ENCODE data around the gene CARD6.

The CARD6 gene

DNA sequence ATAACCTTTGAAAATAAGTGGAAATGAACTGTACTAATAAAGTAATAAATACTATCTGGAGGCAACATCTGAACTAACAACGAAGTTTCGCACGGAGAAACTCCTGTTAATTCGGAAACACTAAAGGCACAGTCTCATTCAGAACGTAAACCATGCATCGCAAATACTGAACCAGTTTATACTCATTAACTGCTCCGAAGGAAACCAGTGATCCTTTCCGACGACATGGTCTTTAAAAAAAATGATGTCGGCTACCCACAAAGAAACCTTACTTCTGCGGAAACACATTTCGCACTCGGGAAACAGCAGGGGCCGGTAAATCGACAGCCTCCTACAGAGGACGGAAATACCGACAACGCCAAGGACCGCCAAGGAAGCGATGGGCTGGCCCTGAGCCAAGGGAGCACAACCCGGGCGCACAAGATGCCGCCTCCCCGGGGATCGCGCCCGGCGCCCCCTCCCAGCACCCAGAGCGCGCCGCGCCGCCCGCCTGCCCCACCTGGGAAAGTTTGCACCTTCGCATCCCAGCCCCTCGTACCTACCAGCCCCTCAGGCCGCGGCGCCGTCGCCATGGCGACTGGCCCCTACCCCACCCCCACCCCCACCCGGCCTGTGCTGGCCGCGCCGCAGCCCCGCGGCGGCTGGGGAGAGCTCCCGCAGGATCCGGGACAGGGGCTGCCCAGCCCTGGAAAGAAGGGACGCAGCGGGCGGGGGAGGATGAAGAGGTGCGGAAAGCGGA is 43.7 kb upstream of the CARD6 start:
- H3K36me3 ChIP-seq (replicated peaks) = peaks cover 3% of the 10 kb centered on the region
- DNase-seq = peak; percentile 61

DNA sequence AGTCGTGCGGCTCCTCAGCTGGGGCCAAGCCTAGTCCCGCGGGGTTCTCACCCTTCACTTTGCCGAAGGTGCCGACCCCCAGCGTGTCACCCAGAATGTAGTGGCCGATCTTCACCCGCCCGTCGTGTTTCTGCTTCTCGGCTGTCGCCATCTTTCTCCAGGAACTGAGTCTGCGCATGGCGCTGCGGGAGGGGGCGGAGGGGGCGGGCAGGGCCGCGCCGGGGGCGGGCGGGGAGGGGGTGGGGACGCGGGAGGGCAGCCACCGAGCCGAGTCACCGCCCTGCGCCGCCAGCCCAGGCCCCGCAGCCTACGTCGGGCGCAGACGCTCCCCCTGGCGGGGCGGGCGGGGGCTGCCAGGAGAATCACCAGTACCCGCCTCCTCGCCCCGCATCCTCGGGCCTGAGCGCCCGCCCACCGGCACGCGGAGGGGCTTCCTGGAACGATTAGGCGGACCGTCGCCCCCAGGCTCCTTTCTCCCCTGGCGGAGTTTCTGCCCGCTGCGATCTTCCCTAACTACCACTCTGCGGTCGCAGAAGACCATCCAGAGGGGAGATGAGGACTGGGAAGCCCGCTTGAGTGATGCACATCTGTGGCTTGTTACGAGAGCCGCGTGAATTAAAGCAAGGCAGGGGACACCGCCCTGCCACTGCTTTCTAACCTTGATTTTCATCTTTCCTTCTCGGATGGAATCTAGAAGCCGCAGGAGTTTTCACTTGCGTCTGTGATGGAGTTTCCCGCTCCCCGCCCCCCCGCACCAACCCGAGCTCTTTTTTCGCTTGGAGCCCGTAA is 43.0 kb upstream of the CARD6 start, which contains the start of gene PRKAA1:
PRKAA1 (minus strand) TSS at position 363 of the 789 bp plus-strand sequence; CDS start at position 178, 185 bp downstream.
- in situ Hi-C loops (cut with HindIII; ENCODE audit: low pct_ligation_motif_present, low sequenced_read_pairs) = no loop called here
- TF ChIP-seq, protein P1, sequence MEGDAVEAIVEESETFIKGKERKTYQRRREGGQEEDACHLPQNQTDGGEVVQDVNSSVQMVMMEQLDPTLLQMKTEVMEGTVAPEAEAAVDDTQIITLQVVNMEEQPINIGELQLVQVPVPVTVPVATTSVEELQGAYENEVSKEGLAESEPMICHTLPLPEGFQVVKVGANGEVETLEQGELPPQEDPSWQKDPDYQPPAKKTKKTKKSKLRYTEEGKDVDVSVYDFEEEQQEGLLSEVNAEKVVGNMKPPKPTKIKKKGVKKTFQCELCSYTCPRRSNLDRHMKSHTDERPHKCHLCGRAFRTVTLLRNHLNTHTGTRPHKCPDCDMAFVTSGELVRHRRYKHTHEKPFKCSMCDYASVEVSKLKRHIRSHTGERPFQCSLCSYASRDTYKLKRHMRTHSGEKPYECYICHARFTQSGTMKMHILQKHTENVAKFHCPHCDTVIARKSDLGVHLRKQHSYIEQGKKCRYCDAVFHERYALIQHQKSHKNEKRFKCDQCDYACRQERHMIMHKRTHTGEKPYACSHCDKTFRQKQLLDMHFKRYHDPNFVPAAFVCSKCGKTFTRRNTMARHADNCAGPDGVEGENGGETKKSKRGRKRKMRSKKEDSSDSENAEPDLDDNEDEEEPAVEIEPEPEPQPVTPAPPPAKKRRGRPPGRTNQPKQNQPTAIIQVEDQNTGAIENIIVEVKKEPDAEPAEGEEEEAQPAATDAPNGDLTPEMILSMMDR (IDR thresholded peaks at IDR 0.05; ENCODE audit: low read depth, low read length, missing control alignments) = peak; percentile 55
- Histone ChIP-seq H3K27ac (peak within 1 kb of the TSS; percentile 88), H3K27me3 (replicated peaks) (no peaks in the 10 kb centered on the region), H3K36me3 (replicated peaks) (peaks cover 3% of the 10 kb centered on the region), H3K4me3 (ENCODE audit: low read depth, low read length) (peak within 1 kb of the TSS; percentile 91)
- peak; percentile 73 for DNase-seq

More for the DNA sequence above, 43.7 kb upstream of the CARD6 start:
- in situ Hi-C loops (cut with HindIII; ENCODE audit: low pct_ligation_motif_present, low sequenced_read_pairs) = no loop called here
- TF ChIP-seq, protein P1 (IDR thresholded peaks at IDR 0.05; ENCODE audit: low read depth, low read length, missing control alignments) = no peak
- H3K27me3 ChIP-seq (replicated peaks) = no peaks in the 10 kb centered on the region
- peak overlapping the region; percentile 91 for H3K4me3 ChIP-seq (ENCODE audit: low read depth, low read length)
- peak overlapping the region; percentile 88 for H3K27ac ChIP-seq

DNA sequence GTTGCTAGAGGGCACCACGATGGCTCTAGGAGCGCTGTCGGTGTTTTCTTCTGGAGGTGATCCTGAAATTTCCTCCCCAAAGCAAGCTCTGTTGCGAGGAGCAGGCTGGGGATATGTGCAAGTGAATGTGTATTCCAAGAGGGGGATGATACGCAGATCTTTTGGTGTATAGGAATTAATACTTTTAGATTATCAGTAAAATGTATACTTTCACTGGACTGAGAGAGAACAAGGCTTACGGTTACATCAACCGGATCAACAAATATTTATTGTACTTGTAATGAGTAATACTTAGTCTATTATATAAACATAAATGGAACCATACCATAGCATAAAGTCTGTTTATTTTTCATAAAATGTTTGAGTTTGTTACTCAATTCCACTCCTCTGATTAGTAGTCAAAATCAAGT is 42.4 kb upstream of the CARD6 start:
- TF ChIP-seq, protein P1 (IDR thresholded peaks at IDR 0.05; ENCODE audit: low read depth, low read length, missing control alignments) = peak; percentile 40
- peak overlapping the region; percentile 61 for H3K27ac ChIP-seq
- peak overlapping the region; percentile 88 for H3K4me3 ChIP-seq (ENCODE audit: low read depth, low read length)
- no peaks in the 10 kb centered on the region for H3K27me3 ChIP-seq (replicated peaks)
- DNase-seq = no peak
- in situ Hi-C loops (cut with HindIII; ENCODE audit: low pct_ligation_motif_present, low sequenced_read_pairs) = no loop called here
- H3K36me3 ChIP-seq (replicated peaks) = peaks cover 3% of the 10 kb centered on the region

DNA sequence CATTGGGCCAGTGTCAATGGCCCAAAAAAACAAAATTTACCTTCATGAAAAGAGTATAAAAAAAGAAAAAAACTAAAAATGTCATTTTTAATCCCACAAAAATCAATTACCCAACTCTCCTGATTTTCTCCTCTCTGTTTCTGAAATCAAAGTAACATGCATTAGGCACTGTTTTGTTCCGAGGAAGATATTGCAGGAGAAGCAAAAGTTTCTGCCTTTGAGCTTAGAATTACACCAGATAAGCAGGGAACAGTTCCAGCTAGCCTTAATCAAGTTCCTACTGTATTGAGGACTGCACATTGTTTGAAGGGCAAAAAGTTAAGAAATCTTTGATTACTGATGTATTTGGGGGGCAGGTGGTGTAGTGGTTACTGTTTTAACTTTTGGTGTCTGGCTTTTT is 41.9 kb upstream of the CARD6 start:
- H3K36me3 ChIP-seq (replicated peaks) = peaks cover 3% of the 10 kb centered on the region
- H3K4me3 ChIP-seq (ENCODE audit: low read depth, low read length) = peak overlapping the region; percentile 88
- H3K27ac ChIP-seq = no peak overlapping the region

DNA sequence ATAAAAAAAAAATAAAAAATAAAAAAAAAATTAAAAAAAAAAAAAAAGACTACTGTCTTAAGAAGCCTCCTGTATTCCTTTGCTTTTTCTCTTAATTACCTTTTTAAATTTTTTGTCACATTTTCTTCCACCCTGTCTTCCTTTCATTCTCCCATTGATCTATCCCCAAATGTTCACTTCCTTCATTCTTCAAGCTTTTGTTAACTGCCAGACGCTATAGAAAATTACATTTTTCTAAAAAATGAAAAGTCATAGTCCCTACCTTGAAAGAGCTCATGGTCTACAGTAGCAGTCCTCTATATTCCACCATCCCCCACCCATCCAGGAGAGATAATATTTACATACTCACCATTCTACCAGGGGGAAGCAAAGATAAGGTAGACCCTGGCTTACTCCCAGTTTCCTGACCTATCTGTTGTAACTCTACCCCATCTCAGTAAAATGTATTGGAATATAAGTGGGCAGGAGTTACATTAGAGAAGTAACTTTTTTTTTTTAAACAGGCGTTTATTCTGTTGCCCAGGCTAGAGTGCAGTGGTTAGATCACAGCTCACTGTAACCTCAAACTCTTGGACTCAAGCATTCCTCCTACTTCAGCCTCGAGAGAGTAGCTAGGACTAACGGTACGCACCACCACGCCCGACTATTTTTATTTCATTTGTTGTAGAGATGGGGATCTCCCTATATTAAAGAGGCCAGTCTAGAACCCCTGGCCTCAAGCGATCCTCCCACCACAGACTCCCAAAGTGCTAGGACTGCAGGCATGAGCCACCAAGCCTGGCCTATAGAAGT is 39.2 kb upstream of the CARD6 start:
- no peak overlapping the region for H3K4me3 ChIP-seq (ENCODE audit: low read depth, low read length)
- H3K27me3 ChIP-seq (replicated peaks) = no peaks in the 10 kb centered on the region
- H3K36me3 ChIP-seq (replicated peaks) = no peaks in the 10 kb centered on the region
- in situ Hi-C loops (cut with HindIII; ENCODE audit: low pct_ligation_motif_present, low sequenced_read_pairs) = no loop called here
- no peak overlapping the region for H3K27ac ChIP-seq
- DNase-seq = no peak
- TF ChIP-seq, protein P1 (IDR thresholded peaks at IDR 0.05; ENCODE audit: low read depth, low read length, missing control alignments) = no peak

More for the DNA sequence above, 41.9 kb upstream of the CARD6 start:
- in situ Hi-C loops (cut with HindIII; ENCODE audit: low pct_ligation_motif_present, low sequenced_read_pairs) = no loop called here
- TF ChIP-seq, protein P1 (IDR thresholded peaks at IDR 0.05; ENCODE audit: low read depth, low read length, missing control alignments) = no peak
- H3K27me3 ChIP-seq (replicated peaks) = no peaks in the 10 kb centered on the region
- no peak for DNase-seq
